Testis (tissue), 3 donors: ENCODE measurements around the gene SH3PXD2B. TPM values are rescaled to one million over a fixed set of nuclear protein-coding genes. Genes with fewer than 3 reads are reported as not detected.

Source experiments
- DNase-seq: peaks from one replicate; pipeline ENCODE4 v3.0.0-alpha.2; 2019
- H3K27ac ChIP-seq, 2 donors: fragments of 200-600 bp; sonication (generic); one replicate each; pipeline ENCODE4 v1.5.1; 2019
- H3K27me3 ChIP-seq: fragments of 200-600 bp; sonication (generic); one replicate; pipeline ENCODE4 v1.5.1; 2019
- H3K36me3 ChIP-seq: fragments of 200-600 bp; sonication (generic); one replicate; pipeline ENCODE4 v1.5.1; 2017; ENCODE audit warnings: low read depth; ENCODE audit errors: missing control alignments
- H3K4me1 ChIP-seq: fragments of 200-600 bp; sonication (generic); one replicate; pipeline ENCODE4 v1.5.1; 2019
- H3K4me3 ChIP-seq, 2 donors: fragments of 200-600 bp; sonication (generic); one replicate each; pipeline ENCODE4 v1.5.1; 2017 to 2019
- H3K9me3 ChIP-seq: fragments of 200-600 bp; sonication (generic); one replicate; pipeline ENCODE4 v1.5.1; 2017
- CTCF ChIP-seq, 3 experiments: fragments of 450-650 bp in 2 of 3; fragments of 200-600 bp in 1 of 3; sonication (generic) in 1 of 3; IDR thresholded peaks; one replicate each; pipeline ENCODE4 v1.5.1; 2016 to 2019; ENCODE audit warnings: antibody characterized with exemption in 3 of 3, mild to moderate bottlenecking in 2 of 3, moderate library complexity in 1 of 3
- POLR2A ChIP-seq: fragments of 450-650 bp; IDR thresholded peaks from one replicate; pipeline ENCODE4 v1.6.1; 2017; ENCODE audit warnings: antibody characterized with exemption, mild to moderate bottlenecking, moderate library complexity
- WGBS, 2 donors: methylation state at CpG; one replicate each; pipeline ENCODE4 v1.1.5; 2018; 5-methylcytosine and 5-hydroxymethylcytosine counted together
- intact Hi-C: fragments of 100-400 bp; cut with DNase I; formaldehyde crosslinking; loops from one replicate; pipeline ENCODE4 v1.15.1; 2023; ENCODE audit warnings: low total_unique reads
- polyA plus RNA-seq: library from polyadenylated mRNA; stranded (reverse); fragments of 350-450 nt; fragmentation: Illumina TruSeq; extraction: RNeasy Lipid Tissue Mini Kit (QIAGEN cat#74804); gene quantifications from one replicate; pipeline ENCODE4 v1.2.3, GENCODE V29; 2014; ENCODE audit warnings: low read depth, low replicate concordance; ENCODE audit not compliant: insufficient read depth
- total RNA-seq, 2 donors: library from RNA; depleted of rRNA; stranded (reverse); fragments of >200 nt; gene quantifications; one replicate each; pipeline ENCODE4 v1.2.3, GENCODE V29; 2016

SH3PXD2B gene
- total and polyA plus RNA-seq, 3 donors from 2014 or later = 18.3 to 29.4 (median 20.2) TPM

- peak overlapping the region; percentile 3 to 72 for H3K27ac ChIP-seq
- TF ChIP-seq POLR2A = no peak
- TF ChIP-seq CTCF (IDR thresholded peaks at IDR 0.05) = no peak
- WGBS, 2 donors = 58 to 61% methylated on average over 7 of the region's 7 CpGs
- no peaks in the 10 kb centered on the region for H3K27me3 ChIP-seq
- no peaks in the 10 kb centered on the region for H3K36me3 ChIP-seq
- H3K4me3 ChIP-seq = no peak overlapping the region
- no peaks in the 10 kb centered on the region for H3K9me3 ChIP-seq
- H3K4me1 ChIP-seq = peaks cover 38% of the 10 kb centered on the region
- DNase-seq = no peak
- intact Hi-C loops = no loop called here
These were observed 20.1 kb downstream of the SH3PXD2B start for GRCh38 chr5:172434251-172434650.

DNA sequence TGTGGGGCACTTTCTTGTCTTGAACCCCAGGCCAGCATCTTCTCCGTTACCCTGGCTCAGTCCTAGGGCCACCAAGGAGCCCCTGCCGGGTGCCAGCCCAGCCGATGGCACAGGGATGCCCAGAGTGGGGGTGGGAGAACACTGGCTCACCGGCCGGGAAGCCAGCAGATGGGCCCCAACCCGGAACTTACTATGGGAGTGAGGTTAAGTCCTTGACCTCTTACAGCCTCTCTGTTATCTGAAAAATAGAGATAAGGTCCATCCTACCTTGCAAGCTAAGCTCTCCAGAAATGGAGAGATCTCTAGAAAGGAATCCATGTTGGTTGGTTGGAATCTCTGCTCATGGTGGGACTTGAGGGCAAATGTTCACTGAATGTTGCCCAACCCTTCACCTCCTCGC lies 20.8 kb downstream of the SH3PXD2B start:
- H3K4me1 ChIP-seq = peaks cover 43% of the 10 kb centered on the region
- H3K27me3 ChIP-seq = no peaks in the 10 kb centered on the region
- no peaks in the 10 kb centered on the region for H3K9me3 ChIP-seq
- TF ChIP-seq POLR2A (no peak), CTCF (IDR thresholded peaks at IDR 0.05) (no peak)
- H3K36me3 ChIP-seq = no peaks in the 10 kb centered on the region
- DNase-seq = no peak
- peak overlapping the region; percentile 21 to 72 for H3K27ac ChIP-seq
- intact Hi-C loops = no loop called here
- WGBS, 2 donors = 78 to 91% methylated on average over 7 of the region's 7 CpGs
- H3K4me3 ChIP-seq = no peak overlapping the region

DNA sequence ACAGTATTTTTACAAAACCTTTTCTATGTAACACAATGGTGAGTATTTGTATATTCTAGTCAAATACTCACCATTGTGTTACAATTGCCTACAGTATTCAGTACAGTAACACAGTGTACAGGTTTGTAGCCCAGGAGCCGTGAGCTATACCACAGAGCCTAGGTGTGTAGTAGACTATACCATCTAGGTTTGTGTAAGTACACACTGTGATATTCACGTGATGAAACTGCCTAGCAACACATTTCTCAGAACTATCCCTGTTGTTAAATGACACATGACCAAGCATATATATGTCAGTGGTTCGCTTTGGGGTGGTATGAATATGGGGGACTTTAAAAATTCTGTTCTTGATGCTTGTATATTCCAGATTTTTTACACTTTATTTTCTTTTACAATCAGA lies 21.3 kb downstream of the SH3PXD2B start:
- WGBS, 2 donors = 95 to 97% methylated on average over 3 of the region's 3 CpGs
- H3K9me3 ChIP-seq = no peaks in the 10 kb centered on the region
- no peak overlapping the region for H3K4me3 ChIP-seq
- H3K27me3 ChIP-seq = no peaks in the 10 kb centered on the region
- intact Hi-C loops = no loop called here
- H3K36me3 ChIP-seq = no peaks in the 10 kb centered on the region
- H3K4me1 ChIP-seq = peaks cover 39% of the 10 kb centered on the region
- H3K27ac ChIP-seq = peak overlapping the region in 1 of 2 donors; percentile 21
- DNase-seq = no peak
- TF ChIP-seq CTCF (IDR thresholded peaks at IDR 0.05) (no peak), POLR2A (no peak)

DNA sequence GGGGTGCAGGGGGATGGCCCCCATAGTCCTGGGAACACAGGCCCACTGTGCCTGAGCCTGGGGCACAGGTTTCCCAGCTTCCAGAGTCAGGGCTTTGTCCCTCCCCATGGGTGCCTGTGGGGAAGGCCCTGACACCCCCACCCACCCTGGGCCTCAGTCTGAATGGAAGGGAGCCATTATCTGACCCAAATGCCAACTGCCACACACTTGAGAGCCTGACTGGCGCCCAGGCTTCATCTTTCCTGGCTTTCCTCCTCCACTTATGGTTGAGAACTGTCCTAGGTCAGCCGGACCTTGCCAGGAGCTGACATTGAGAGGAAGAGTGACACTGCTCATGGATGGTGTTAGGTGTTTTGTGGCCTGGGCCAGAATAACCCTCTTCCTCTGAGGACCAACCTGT lies 24.0 kb downstream of the SH3PXD2B start:
- intact Hi-C loops = no loop called here
- TF ChIP-seq CTCF (IDR thresholded peaks at IDR 0.05) (no peak), POLR2A (no peak)
- 57 to 77% methylated on average over 2 of the region's 2 CpGs for WGBS, 2 donors
- H3K36me3 ChIP-seq = no peaks in the 10 kb centered on the region
- peaks cover 40% of the 10 kb centered on the region for H3K4me1 ChIP-seq
- no peak for DNase-seq
- H3K9me3 ChIP-seq = no peaks in the 10 kb centered on the region
- peak overlapping the region; percentile 73 to 87 for H3K27ac ChIP-seq
- H3K4me3 ChIP-seq = no peak overlapping the region
- no peaks in the 10 kb centered on the region for H3K27me3 ChIP-seq

- no peak for DNase-seq
- Histone ChIP-seq H3K9me3 (no peaks in the 10 kb centered on the region), H3K4me1 (peaks cover 50% of the 10 kb centered on the region), H3K27ac (peak overlapping the region; percentile 73 to 87), H3K36me3 (no peaks in the 10 kb centered on the region), H3K27me3 (no peaks in the 10 kb centered on the region), H3K4me3 (no peak overlapping the region)
- WGBS, 2 donors = 61 to 67% methylated on average over 8 of the region's 8 CpGs
- intact Hi-C loops = no loop called here
- TF ChIP-seq CTCF (IDR thresholded peaks at IDR 0.05) (no peak), POLR2A (no peak)
These were observed 25.0 kb downstream of the SH3PXD2B start for GRCh38 chr5:172429201-172429940.
